Measurements from ENCODE around the gene ZNF141. TPM values are rescaled to one million over a fixed set of nuclear protein-coding genes. Genes with fewer than 3 reads are reported as not detected.
A peak's percentile ranks its signal among the peaks of the same experiment; 100 is the strongest.

Gene ZNF141
- total and polyA plus RNA-seq, 2 of the 8 experiments (the other 6 are each of a cell fraction or from before 2014, with no cell fraction given) = 8.5 to 50.8 TPM

- H2BK20ac ChIP-seq (ENCODE audit: low read length) = no peak overlapping the region
- FAIRE-seq (no peak), DNase-seq (ENCODE audit: low read depth in 1 of 2, low spot score in 2 of 2) (no peak)
- no peaks in the 10 kb centered on the region for H4K20me1 ChIP-seq (replicated peaks in 1 of 2; ENCODE audit: control insufficient read depth in 1 of 2, insufficient read depth in 2 of 2, low read length in 2 of 2)
- peak overlapping the region in 1 of 4 experiments; percentile 37; a peak in 2 of 8 replicates for H3K4me3 ChIP-seq (ENCODE audit: extremely low read depth in 1 of 4, insufficient read depth in 2 of 4, low read depth in 3 of 4, low read length in 4 of 4)
- CTCF ChIA-PET (ENCODE audit: partially characterized antibody) = no interaction called here
- H2AFZ ChIP-seq (ENCODE audit: low read length) = no peak overlapping the region
- H3K27ac ChIP-seq (ENCODE audit: low read depth, low read length) = no peak overlapping the region
- H2BK120ac ChIP-seq (replicated peaks; ENCODE audit: low read depth, low read length) = no peak overlapping the region
- H3K23ac ChIP-seq (ENCODE audit: insufficient read length) = no peak overlapping the region
- H3K23me2 ChIP-seq (ENCODE audit: low read depth, low read length) = no peaks in the 10 kb centered on the region
- H3K56ac ChIP-seq (replicated peaks; ENCODE audit: insufficient read length, low read depth, low read length) = no peak overlapping the region
- H3K9ac ChIP-seq (replicated peaks in 1 of 4; ENCODE audit: extremely low read depth in 1 of 4, low read depth in 3 of 4, low read length in 3 of 4) = no peak overlapping the region
- no peaks in the 10 kb centered on the region for H3K4me1 ChIP-seq (replicated peaks in 1 of 4; ENCODE audit: control insufficient read depth in 3 of 4, insufficient read depth in 4 of 4, low read length in 3 of 4)
- H3K4ac ChIP-seq (replicated peaks; ENCODE audit: insufficient read length, low read depth, low read length) = no peak overlapping the region
- no peak overlapping the region for H2AK5ac ChIP-seq (ENCODE audit: low read depth, low read length)
- H3K27me3 ChIP-seq (replicated peaks in 1 of 4; ENCODE audit: control insufficient read depth in 3 of 4, extremely low read depth in 1 of 4, insufficient read depth in 3 of 4, low read length in 3 of 4) = no peaks in the 10 kb centered on the region
- no peaks in the 10 kb centered on the region for H3K79me1 ChIP-seq (ENCODE audit: low read depth, low read length)
- no peak overlapping the region for H2BK15ac ChIP-seq (ENCODE audit: low read length)
- H3K14ac ChIP-seq (ENCODE audit: insufficient read length) = no peak overlapping the region
- POLR2A ChIA-PET (ENCODE audit: partially characterized antibody) = no interaction called here
- H4K5ac ChIP-seq (ENCODE audit: insufficient read length, low read depth, low read length) = no peak overlapping the region
- no peak overlapping the region for H3K4me2 ChIP-seq (ENCODE audit: insufficient read depth in 1 of 2, low read depth in 2 of 2, low read length in 2 of 2)
- WGBS, 2 experiments (ENCODE audit: extremely low coverage in 1 of 2, insufficient coverage in 1 of 2, insufficient read length in 1 of 2, insufficient replicate concordance in 2 of 2, low coverage in 1 of 2, low lambda C conversion rate in 2 of 2, missing lambda C conversion rate in 1 of 2) = 91% methylated on average over 6 of the region's 6 CpGs; no CpG with 5 or more reads in 1 of the 2 experiments
- H4K8ac ChIP-seq (ENCODE audit: extremely low read depth, insufficient read depth, low read length) = no peak overlapping the region
- no peak overlapping the region for H3K18ac ChIP-seq (ENCODE audit: extremely low read depth, low read length)
- no peak overlapping the region for H2BK5ac ChIP-seq (ENCODE audit: low read depth, low read length)
- no peaks in the 10 kb centered on the region for H3K79me2 ChIP-seq (ENCODE audit: control insufficient read depth in 1 of 2, insufficient read depth in 2 of 2, low read length in 2 of 2)
- no peak overlapping the region for H2BK12ac ChIP-seq (ENCODE audit: low read depth, low read length)
- no peak overlapping the region for H4K91ac ChIP-seq (replicated peaks; ENCODE audit: insufficient read length, low read length)
- peaks cover 76 to 85% of the 10 kb centered on the region in 2 experiments for H3K9me3 ChIP-seq (ENCODE audit: insufficient read depth in 2 of 2, low read depth in 1 of 2, low read length in 1 of 2)
- peaks cover 7 to 72% (median 38%) of the 10 kb centered on the region in 4 experiments; a peak in 7 of 8 replicates for H3K36me3 ChIP-seq (ENCODE audit: control insufficient read depth in 2 of 4, insufficient read depth in 4 of 4, low read length in 3 of 4)
- no peak for TF ChIP-seq KDM1A (IDR thresholded peaks at IDR 0.05; ENCODE audit: borderline replicate concordance, low read length)
- peak; percentile 95 for TF ChIP-seq ZNF274 (IDR thresholded peaks at IDR 0.05; ENCODE audit: borderline replicate concordance, extremely low read depth, low read length)
- no peak for TF ChIP-seq BCL11A (IDR thresholded peaks at IDR 0.05; ENCODE audit: low read depth in 2 of 2, low read length in 2 of 2)
These were observed 36.9 kb downstream of the ZNF141 start for GRCh38 chr4:374298-375160.

All from H1 (cell line).